ENCODE measurements around the gene AIP.
"Not testable (repeated sequence)": the region's sequence is repeated elsewhere in the genome, so short reads cannot be mapped to it uniquely, and the experiment has no call there.

Gene AIP

GRCh38 chr11:67508486-67509121, 25.8 kb downstream of the AIP start:
- peak overlapping the region; percentile 65 for H3K4me3 ChIP-seq (replicated peaks; ENCODE audit: low read depth, low read length)
- DNase-seq (ENCODE audit: extremely low read depth, low read depth), result peak; percentile 77
- TF ChIP-seq CTCF (IDR thresholded peaks at IDR 0.05; ENCODE audit: low read depth, low read length, missing control alignments), result no peak

GRCh38 chr11:67510023-67510345, 27.2 kb downstream of the AIP start:
- DNase-seq (ENCODE audit: extremely low read depth, low read depth), result no peak
- TF ChIP-seq CTCF (IDR thresholded peaks at IDR 0.05; ENCODE audit: low read depth, low read length, missing control alignments), result no peak

GRCh38 chr11:67511558-67511957, 28.7 kb downstream of the AIP start:
- DNase-seq (ENCODE audit: extremely low read depth, low read depth); H3K4me3 ChIP-seq (replicated peaks; ENCODE audit: low read depth, low read length): not testable (repeated sequence)

More at GRCh38 chr11:67510023-67510345, 27.2 kb downstream of the AIP start:
- H3K4me3 ChIP-seq (replicated peaks; ENCODE audit: low read depth, low read length), result no peak overlapping the region

GRCh38 chr11:67514116-67514515, 31.3 kb downstream of the AIP start:
- H3K4me3 ChIP-seq (replicated peaks; ENCODE audit: low read depth, low read length), result no peak overlapping the region
- TF ChIP-seq CTCF (IDR thresholded peaks at IDR 0.05; ENCODE audit: low read depth, low read length, missing control alignments), result no peak
- no peak for DNase-seq (ENCODE audit: extremely low read depth, low read depth)

- TF ChIP-seq CTCF (IDR thresholded peaks at IDR 0.05; ENCODE audit: low read depth, low read length, missing control alignments), result no peak
- DNase-seq (ENCODE audit: extremely low read depth, low read depth), result no peak
- H3K4me3 ChIP-seq (replicated peaks; ENCODE audit: low read depth, low read length), result no peak overlapping the region
These were observed 34.0 kb downstream of the AIP start for GRCh38 chr11:67516806-67517205.

GRCh38 chr11:67517784-67518552, 35.1 kb downstream of the AIP start:
- DNase-seq (ENCODE audit: extremely low read depth, low read depth), result no peak
- no peak for TF ChIP-seq CTCF (IDR thresholded peaks at IDR 0.05; ENCODE audit: low read depth, low read length, missing control alignments)

GRCh38 chr11:67519726-67520125, 36.9 kb downstream of the AIP start:
- TF ChIP-seq CTCF (IDR thresholded peaks at IDR 0.05; ENCODE audit: low read depth, low read length, missing control alignments), result no peak
- no peak overlapping the region for H3K4me3 ChIP-seq (replicated peaks; ENCODE audit: low read depth, low read length)
- no peak for DNase-seq (ENCODE audit: extremely low read depth, low read depth)

More at GRCh38 chr11:67517784-67518552, 35.1 kb downstream of the AIP start:
- no peak overlapping the region for H3K4me3 ChIP-seq (replicated peaks; ENCODE audit: low read depth, low read length)

Measured in HFF-Myc (cell line).